GM18526 (cell line): ENCODE measurements around the gene TMEM175.

Source experiments
- POLR2A ChIP-seq: IDR thresholded peaks from 3 replicates; pipeline ENCODE4 v1.6.1; 2011; ENCODE audit not compliant: insufficient read length; ENCODE audit errors: extremely low read depth

TMEM175 gene

DNA sequence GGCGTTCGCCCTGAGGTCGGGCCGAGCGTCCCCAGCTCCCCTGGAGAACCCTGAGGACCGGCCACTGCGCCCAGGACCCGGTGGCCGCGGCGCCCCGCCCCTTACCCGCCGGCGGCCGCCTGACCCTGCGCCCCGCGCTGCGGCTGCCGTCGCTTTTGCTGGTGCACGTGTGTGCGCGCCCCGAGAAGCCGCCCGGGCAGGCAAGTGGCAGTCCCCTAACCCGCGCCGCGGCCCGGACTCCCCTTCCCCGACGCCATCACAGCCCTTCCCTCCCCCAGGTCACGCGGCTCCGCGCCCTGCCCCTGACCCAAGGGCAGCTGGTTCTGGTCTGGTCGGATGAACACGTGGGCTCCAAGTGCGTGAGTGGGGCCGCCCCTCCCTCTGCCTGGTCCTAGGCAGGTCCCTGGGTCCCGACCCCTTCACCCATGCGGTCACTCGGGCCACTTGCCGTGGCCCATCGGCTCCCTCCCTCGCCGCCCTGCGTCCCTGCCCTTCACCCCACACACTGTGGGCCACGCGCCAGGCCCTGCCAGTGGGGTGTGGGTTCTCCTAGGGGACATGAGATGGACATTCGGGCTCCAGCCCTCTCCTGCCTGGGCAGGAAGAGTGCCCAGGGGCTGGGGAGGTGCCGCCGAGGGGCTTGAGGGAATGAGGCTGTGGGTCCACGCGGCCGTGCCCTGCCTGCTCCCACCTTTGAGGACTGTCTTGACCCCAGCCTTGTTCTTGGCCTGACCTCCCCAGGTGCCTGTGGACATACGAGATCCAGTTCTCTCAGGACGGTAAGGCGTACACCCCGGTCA is 71.2 kb downstream of the TMEM175 start:
- TF ChIP-seq POLR2A, result no peak

DNA sequence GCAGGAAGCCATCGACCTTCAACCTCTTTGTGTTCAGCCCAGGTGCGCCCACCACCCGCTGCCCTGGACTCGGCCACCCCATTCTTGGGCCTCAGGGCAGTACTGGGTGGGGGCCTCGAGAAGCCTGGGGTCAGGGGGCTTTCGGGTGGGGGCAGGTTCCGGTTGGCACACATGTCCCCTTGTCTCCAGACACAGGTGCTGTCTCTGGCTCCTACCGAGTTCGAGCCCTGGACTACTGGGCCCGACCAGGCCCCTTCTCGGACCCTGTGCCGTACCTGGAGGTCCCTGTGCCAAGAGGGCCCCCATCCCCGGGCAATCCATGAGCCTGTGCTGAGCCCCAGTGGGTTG is 71.8 kb downstream of the TMEM175 start:
- no peak for TF ChIP-seq POLR2A

DNA sequence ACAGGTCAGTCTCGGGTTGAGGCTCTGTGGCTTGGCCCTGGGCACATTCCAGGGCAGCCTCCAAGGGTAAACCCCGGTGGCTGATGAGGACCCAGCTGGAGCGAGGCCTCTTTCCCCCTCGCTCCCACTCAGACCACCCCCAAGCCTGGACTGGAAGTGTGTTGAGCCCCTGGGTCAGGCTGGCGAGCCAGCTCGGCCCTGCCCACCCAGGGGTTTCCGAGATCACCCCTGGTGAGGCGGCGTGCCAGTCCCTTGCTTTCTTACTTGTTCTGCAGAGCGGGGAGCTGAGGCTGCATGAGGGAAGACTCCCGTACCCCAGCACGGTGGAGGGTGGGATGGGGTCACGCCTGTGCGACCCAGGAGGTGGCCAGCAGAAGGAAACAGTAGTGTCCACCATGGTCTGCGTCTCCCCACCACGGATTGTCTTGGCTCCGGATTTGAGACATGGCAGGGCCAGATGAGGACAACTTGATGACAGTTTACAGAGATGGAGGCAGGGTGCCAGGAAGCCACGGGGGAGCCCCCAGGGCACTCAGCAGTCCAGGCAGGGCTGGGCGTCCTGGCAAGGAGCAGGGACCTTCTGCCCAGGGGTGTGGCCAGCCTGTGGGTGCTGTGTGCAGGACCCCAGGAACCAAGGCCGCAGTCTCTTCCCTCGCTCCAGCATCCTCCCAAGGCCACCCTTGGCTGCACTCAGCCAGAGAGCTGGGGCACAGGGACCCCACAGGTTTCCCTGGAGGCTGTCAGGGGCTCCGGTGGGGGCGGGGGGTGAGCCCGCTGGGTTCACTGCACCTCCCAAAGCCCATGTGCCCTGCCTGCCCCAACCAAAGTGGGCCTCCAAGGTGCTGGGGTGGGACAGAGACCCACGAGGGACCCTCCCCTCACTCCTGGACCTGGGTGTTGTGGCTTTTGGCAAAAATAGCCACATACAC is 72.6 kb downstream of the TMEM175 start:
- TF ChIP-seq POLR2A, result no peak

DNA sequence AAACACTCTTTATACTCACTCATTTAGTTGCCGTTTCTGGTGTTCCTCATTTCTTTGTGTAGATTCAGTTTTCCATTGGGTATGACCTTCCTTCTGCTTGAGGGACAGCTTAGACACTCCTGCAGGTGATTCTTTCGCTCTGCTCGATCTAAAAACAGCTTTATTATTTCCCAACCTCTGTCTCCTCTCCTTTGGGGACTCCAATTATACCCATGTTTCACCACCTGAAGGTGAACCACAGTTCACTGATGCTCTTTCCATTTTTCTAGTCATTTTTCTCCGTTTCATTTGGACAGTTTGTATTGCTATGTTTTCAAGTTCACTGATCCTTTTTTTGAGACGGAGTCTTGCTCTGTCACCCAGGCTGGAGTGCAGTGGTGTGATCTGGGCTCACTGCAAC is 74.6 kb downstream of the TMEM175 start:
- no peak for TF ChIP-seq POLR2A
